ENCODE measurements around the gene CRACDL. TPM values are rescaled to one million over a fixed set of nuclear protein-coding genes. Genes with fewer than 3 reads are reported as not detected.

The CRACDL gene
- total RNA-seq, 4 donors from 2014 or later, result 0.94 to 5.8 (median 1.8) TPM

- Histone ChIP-seq H3K4me1 (no peaks in the 10 kb centered on the region), H3K36me3 (no peaks in the 10 kb centered on the region), H3K9me3 (no peaks in the 10 kb centered on the region), H3K27me3 (no peaks in the 10 kb centered on the region), H3K4me3 (no peak overlapping the region), H3K27ac (no peak overlapping the region)
- WGBS, 2 donors (ENCODE audit: low coverage in 1 of 2), result 65 to 75% methylated on average over 3 to 4 of the region's 5 CpGs
- TF ChIP-seq CTCF (IDR thresholded peaks at IDR 0.05) (no peak), POLR2AphosphoS5 (IDR thresholded peaks at IDR 0.05) (no peak), POLR2A (IDR thresholded peaks at IDR 0.05) (no peak), EP300 (IDR thresholded peaks at IDR 0.05) (no peak)
- ATAC-seq, result no peak
Observed at GRCh38 chr2:98828793-98829371, 107.1 kb downstream of the CRACDL start.

DNA sequence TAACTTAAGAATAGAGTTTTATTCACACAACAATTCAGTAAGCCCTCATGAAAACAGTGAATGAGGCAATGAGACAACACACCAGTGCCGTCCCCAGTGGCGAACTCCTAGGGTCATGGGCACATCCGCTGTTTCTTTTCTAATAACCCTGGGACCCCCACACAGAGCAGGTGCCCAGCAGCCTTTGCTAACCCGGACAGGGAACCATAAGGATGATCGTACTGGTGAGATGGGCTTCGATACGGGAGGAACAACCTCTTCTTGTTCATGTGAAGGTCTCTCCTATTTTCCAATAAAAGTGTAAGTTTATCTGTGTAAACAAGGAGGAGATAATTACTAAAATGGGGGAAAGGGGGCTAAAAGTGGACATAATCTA lies 107.7 kb downstream of the CRACDL start:
- Histone ChIP-seq H3K4me3 (no peak overlapping the region), H3K36me3 (no peaks in the 10 kb centered on the region), H3K27ac (no peak overlapping the region), H3K9me3 (no peaks in the 10 kb centered on the region), H3K27me3 (no peaks in the 10 kb centered on the region), H3K4me1 (peaks cover 0 to 4% (median 0%) of the 10 kb centered on the region in 3 donors)
- ATAC-seq, result no peak
- WGBS, 2 donors (ENCODE audit: low coverage in 1 of 2), result 80 to 97% methylated on average over 5 to 6 of the region's 7 CpGs
- no peak for TF ChIP-seq EP300 (IDR thresholded peaks at IDR 0.05)

DNA sequence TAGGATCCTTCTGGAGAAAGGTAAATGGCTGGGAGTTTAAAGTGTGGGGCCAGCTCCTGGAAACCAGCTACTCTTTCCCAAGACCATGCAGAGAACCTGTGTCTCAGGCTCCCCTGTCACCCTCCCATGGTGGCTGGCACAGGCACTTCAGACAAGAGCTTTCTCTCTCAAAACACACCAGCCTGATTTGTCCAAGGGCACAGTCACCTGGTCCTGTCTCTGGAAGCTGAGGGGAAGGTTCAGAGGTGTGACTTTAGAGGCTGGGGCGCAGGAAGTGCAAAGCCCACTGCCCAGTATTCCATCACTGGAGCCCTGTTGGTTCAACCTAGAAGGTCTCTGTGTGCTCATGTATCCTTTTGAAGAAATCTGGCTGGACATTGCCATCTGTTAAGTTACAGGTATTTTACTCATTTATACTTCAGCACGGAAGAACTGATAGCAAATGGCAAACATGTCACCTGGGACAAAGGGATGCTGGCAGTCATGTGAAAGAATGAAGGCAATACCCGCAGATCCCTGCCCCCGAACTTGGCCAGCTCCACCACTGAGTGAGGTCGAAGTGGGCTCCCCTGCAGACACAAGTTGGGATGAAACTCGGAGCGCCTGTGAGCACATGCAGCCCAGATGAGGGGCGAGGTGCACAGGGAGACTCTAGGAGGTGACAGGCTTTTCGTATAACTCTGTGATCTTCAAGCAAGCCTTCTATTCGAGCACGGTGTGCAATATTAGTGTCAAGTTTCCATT lies 108.2 kb downstream of the CRACDL start:
- Histone ChIP-seq H3K27ac (no peak overlapping the region), H3K4me1 (peaks cover 0 to 9% (median 3%) of the 10 kb centered on the region in 3 donors), H3K27me3 (peaks cover 6% of the 10 kb centered on the region), H3K36me3 (no peaks in the 10 kb centered on the region), H3K9me3 (no peaks in the 10 kb centered on the region), H3K4me3 (no peak overlapping the region)
- TF ChIP-seq POLR2AphosphoS5 (IDR thresholded peaks at IDR 0.05) (no peak), EP300 (IDR thresholded peaks at IDR 0.05) (no peak)
- ATAC-seq, result no peak
- 80 to 94% methylated on average over 3 to 7 of the region's 11 CpGs for WGBS, 2 donors (ENCODE audit: low coverage in 1 of 2)

DNA sequence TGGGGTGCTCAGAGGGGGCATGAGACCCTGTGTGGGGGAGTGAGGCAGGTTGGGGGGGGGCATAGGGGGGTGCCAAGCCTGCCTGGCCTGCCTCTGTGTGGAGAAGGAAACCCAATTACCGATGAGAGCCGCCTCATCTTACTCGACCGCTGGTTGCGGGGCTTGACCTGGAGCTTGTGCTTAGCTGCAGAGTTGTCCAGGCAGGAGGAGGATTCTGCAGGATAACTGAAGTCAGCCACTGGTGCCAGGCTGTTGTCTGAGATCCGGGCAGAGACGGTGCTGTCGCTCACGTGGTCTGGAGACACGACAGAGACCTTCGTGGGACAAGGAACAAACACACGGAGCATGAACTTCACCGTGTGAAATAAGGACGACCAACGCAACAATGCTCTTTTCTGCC lies 109.2 kb downstream of the CRACDL start:
- WGBS, 2 donors (ENCODE audit: low coverage in 1 of 2), result 86 to 92% methylated on average over 10 to 13 of the region's 15 CpGs
- ATAC-seq, result no peak
- peaks cover 15% of the 10 kb centered on the region for H3K27me3 ChIP-seq
- no peak overlapping the region for H3K4me3 ChIP-seq
- no peak for TF ChIP-seq EP300 (IDR thresholded peaks at IDR 0.05)
- TF ChIP-seq CTCF (IDR thresholded peaks at IDR 0.05), result no peak
- no peak for TF ChIP-seq POLR2AphosphoS5 (IDR thresholded peaks at IDR 0.05)
- no peak for TF ChIP-seq POLR2A (IDR thresholded peaks at IDR 0.05)
- no peak overlapping the region for H3K27ac ChIP-seq
- H3K9me3 ChIP-seq, result peaks cover 0 to 5% (median 0%) of the 10 kb centered on the region in 3 donors
- H3K4me1 ChIP-seq, result peaks cover 0 to 19% (median 3%) of the 10 kb centered on the region in 3 donors
- no peaks in the 10 kb centered on the region for H3K36me3 ChIP-seq

DNA sequence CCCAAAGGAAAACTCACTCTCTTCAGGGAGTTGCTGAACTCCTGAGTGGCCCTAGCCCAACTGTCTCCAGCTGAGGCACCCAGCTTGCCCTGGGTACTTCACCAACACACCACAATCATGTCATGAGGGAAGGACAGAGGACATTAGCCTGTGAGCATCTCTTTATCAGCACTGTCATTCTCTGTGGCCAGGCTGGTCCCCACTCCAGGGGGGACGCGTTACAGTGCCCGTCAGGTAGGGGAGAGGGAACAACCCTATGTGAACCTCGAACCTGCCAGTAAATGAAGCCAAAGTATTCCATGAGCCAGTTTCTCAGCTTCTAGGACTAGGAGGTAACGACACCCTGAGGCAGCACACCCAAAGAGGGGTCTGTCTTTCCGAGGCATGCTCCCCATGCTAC lies 110.2 kb downstream of the CRACDL start:
- WGBS, 2 donors (ENCODE audit: low coverage in 1 of 2), result 87% methylated on average over 3 of the region's 6 CpGs; no CpG with 5 or more reads in 1 of the 2 donors
- no peak for ATAC-seq
- TF ChIP-seq POLR2AphosphoS5 (IDR thresholded peaks at IDR 0.05), result no peak
- TF ChIP-seq CTCF (IDR thresholded peaks at IDR 0.05), result no peak
- no peak for TF ChIP-seq EP300 (IDR thresholded peaks at IDR 0.05)
- TF ChIP-seq POLR2A (IDR thresholded peaks at IDR 0.05), result no peak
- Histone ChIP-seq H3K4me3 (no peak overlapping the region), H3K36me3 (no peaks in the 10 kb centered on the region), H3K9me3 (peaks cover 0 to 5% (median 0%) of the 10 kb centered on the region in 3 donors), H3K27ac (peak overlapping the region in 1 of 4 donors; percentile 71), H3K27me3 (peaks cover 25% of the 10 kb centered on the region), H3K4me1 (peaks cover 0 to 20% (median 3%) of the 10 kb centered on the region in 3 donors)

DNA sequence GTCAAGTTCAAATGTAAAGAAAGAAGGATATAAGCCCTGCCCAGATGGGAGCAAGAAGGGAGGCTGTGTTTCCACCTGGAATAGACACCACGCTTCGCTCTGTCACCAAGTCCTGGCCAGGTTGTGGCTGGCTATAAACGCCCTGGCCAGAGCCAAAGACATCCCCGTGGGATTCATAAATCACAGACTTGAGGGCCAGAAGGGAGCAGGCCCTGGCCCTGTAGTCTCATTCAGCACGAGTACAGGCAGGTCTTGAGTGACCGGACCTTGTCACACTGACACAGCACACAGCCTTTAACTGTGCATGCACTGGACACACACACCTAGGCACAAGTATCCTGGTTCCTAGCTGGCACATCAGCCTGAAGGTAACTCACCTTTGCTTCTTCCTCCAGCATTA lies 110.6 kb downstream of the CRACDL start:
- peaks cover 0 to 5% (median 0%) of the 10 kb centered on the region in 3 donors for H3K9me3 ChIP-seq
- ATAC-seq, result no peak
- peaks cover 0 to 20% (median 3%) of the 10 kb centered on the region in 3 donors for H3K4me1 ChIP-seq
- H3K4me3 ChIP-seq, result no peak overlapping the region
- peaks cover 25% of the 10 kb centered on the region for H3K27me3 ChIP-seq
- H3K36me3 ChIP-seq, result no peaks in the 10 kb centered on the region
- WGBS, 2 donors (ENCODE audit: low coverage in 1 of 2), result 61 to 87% methylated on average over 3 to 4 of the region's 6 CpGs
- H3K27ac ChIP-seq, result peak overlapping the region in 2 of 4 donors; percentile 71 to 76
- TF ChIP-seq CTCF (IDR thresholded peaks at IDR 0.05), result no peak
- TF ChIP-seq EP300 (IDR thresholded peaks at IDR 0.05), result no peak
- TF ChIP-seq POLR2AphosphoS5 (IDR thresholded peaks at IDR 0.05), result no peak
- no peak for TF ChIP-seq POLR2A (IDR thresholded peaks at IDR 0.05)

Data from gastroesophageal sphincter (tissue), 4 donors.